ENCODE results near the gene APOA5. TPM values are rescaled to one million over a fixed set of nuclear protein-coding genes. Genes with fewer than 3 reads are reported as not detected.
A peak's percentile ranks its signal among the peaks of the same experiment; 100 is the strongest.

The APOA5 gene
- total and polyA plus RNA-seq, 2 of the 13 experiments (the other 11 are each of a cell fraction or from before 2014, with no cell fraction given), result 44.0 to 49.1 TPM

- Histone ChIP-seq H3K9me3 (ENCODE audit: low read length) (no peaks in the 10 kb centered on the region), H3K4me2 (ENCODE audit: low read depth, low read length) (peak overlapping the region; percentile 92), H4K20me1 (ENCODE audit: insufficient read depth, low read length) (peaks cover 9% of the 10 kb centered on the region; the same call in 1 of the 2 replicates), H2AFZ (ENCODE audit: low read length) (no peak overlapping the region), H3K79me2 (ENCODE audit: insufficient read depth, low read length) (peaks cover 39% of the 10 kb centered on the region), H3K36me3 (replicated peaks in 1 of 2; ENCODE audit: control insufficient read depth in 1 of 2, insufficient read depth in 2 of 2, low read length in 2 of 2) (no peaks in the 10 kb centered on the region; a peak in 2 of 5 replicates), H3K9ac (ENCODE audit: insufficient read depth, low read depth, low read length) (peak overlapping the region; percentile 96), H3K27me3 (ENCODE audit: control insufficient read depth in 1 of 2, insufficient read depth in 2 of 2, low read length in 2 of 2) (no peaks in the 10 kb centered on the region), H3K4me1 (ENCODE audit: insufficient read depth, low read length) (peaks cover 87% of the 10 kb centered on the region), H3K4me3 (replicated peaks in 1 of 3; ENCODE audit: insufficient read depth in 1 of 3, low read depth in 2 of 3, low read length in 3 of 3) (peak overlapping the region; percentile 75 to 95 (median 92)), H3K27ac (ENCODE audit: extremely low read length, insufficient read depth, low read length) (peak overlapping the region; percentile 99)
- WGBS (ENCODE audit: low lambda C conversion rate), result under 1% methylated on average over 18 of the region's 57 CpGs
- BruUV-seq (replicated peaks), result TSS peak; percentile 89
- FAIRE-seq (no peak), ATAC-seq (peak; percentile 1; the same call in 2 of the 3 replicates), DNase-seq (ENCODE audit: low spot score) (peak; percentile 61)
- ChIA-PET CTCF (ENCODE audit: low intra/inter-chr PET ratio, low total read pairs) (interaction anchor here (2.2 kb wide), 1 partner anchor 44 kb away, joined by 23 read pairs; the partner anchor contains the start of gene APOA5), POLR2A (interaction anchor here (0.6 to 18.4 kb wide), 21 partner anchors 10 to 309 kb away, joined by 3 to 1365 read pairs (median 12); partner anchors contain the start of genes APOA4, APOA5, APOC3 and BUD13)
- in situ Hi-C loops (cut with HindIII; ENCODE audit: extremely low pct_ligation_motif_present, low pct_unique_long_range_greater_than_20kb) (loop anchor here (5.0 kb wide), 1 partner anchor 44 kb away; the partner anchor contains the start of gene APOA5), intact Hi-C loops (cut with micrococcal nuclease; ENCODE audit: unreplicated experiment) (no loop called here)
- TF ChIP-seq MXD1 (CRISPR knock-in tag; IDR thresholded peaks at IDR 0.05), result 0 out of 2 replicates have a peak, but pooled peaks have one; percentile 38
- TF ChIP-seq TP53 (CRISPR knock-in tag; conservative IDR thresholded peaks at IDR 0.05), result no peak
- TF ChIP-seq HBP1 (CRISPR knock-in tag; IDR thresholded peaks at IDR 0.05; ENCODE audit: low read depth), result no peak
- no peak for TF ChIP-seq KDM1A (CRISPR knock-in tag; IDR thresholded peaks at IDR 0.05)
- no peak for TF ChIP-seq ZNF7 (CRISPR knock-in tag; IDR thresholded peaks at IDR 0.05)
- no peak; the same call in 1 of the 2 replicates for TF ChIP-seq ZNF891 (CRISPR knock-in tag; IDR thresholded peaks at IDR 0.05)
- no peak for TF ChIP-seq ZNF10 (CRISPR knock-in tag; IDR thresholded peaks at IDR 0.05; ENCODE audit: borderline replicate concordance, low read depth)
- TF ChIP-seq ZBTB14 (CRISPR knock-in tag; IDR thresholded peaks at IDR 0.05), result peak; percentile 96
- TF ChIP-seq NRL (CRISPR knock-in tag; IDR thresholded peaks at IDR 0.05; ENCODE audit: borderline replicate concordance), result no peak; the same call in 1 of the 2 replicates
- peak; percentile 55; the same call in 1 of the 2 replicates for TF ChIP-seq KAT7 (CRISPR knock-in tag; IDR thresholded peaks at IDR 0.05; ENCODE audit: borderline replicate concordance)
- TF ChIP-seq MED1 (CRISPR knock-in tag; IDR thresholded peaks at IDR 0.05), result peak; percentile 42; the same call in 1 of the 2 replicates
- no peak for TF ChIP-seq PTBP1 (IDR thresholded peaks at IDR 0.05; ENCODE audit: low read depth, low read length, poor library complexity, severe bottlenecking)
- no peak for TF ChIP-seq ZNF839 (CRISPR knock-in tag; IDR thresholded peaks at IDR 0.05; ENCODE audit: borderline replicate concordance)
- no peak for TF ChIP-seq SNAI1 (CRISPR knock-in tag; IDR thresholded peaks at IDR 0.05; ENCODE audit: borderline replicate concordance)
- TF ChIP-seq ZNF768 (CRISPR knock-in tag; IDR thresholded peaks at IDR 0.05), result peak; percentile 29; the same call in 1 of the 2 replicates
- no peak for TF ChIP-seq NR2F2 (IDR thresholded peaks at IDR 0.05; ENCODE audit: borderline replicate concordance, low read depth)
- no peak; the same call in 1 of the 2 replicates for TF ChIP-seq ZNF343 (CRISPR knock-in tag; IDR thresholded peaks at IDR 0.05)
- TF ChIP-seq ZNF704 (CRISPR knock-in tag; IDR thresholded peaks at IDR 0.05; ENCODE audit: borderline replicate concordance), result no peak
- peak; percentile 62; the same call in 1 of the 2 replicates for TF ChIP-seq HDAC1 (CRISPR knock-in tag; IDR thresholded peaks at IDR 0.05)
- no peak for TF ChIP-seq ZNF782 (CRISPR knock-in tag; IDR thresholded peaks at IDR 0.05; ENCODE audit: borderline replicate concordance)
Observed at GRCh38 chr11:116835791-116836631, 44.3 kb upstream of the APOA5 start.

All from HepG2 (cell line).